ENCODE data around the gene CRYGN. TPM values are rescaled to one million over a fixed set of nuclear protein-coding genes. Genes with fewer than 3 reads are reported as not detected.

Gene CRYGN, protein sequence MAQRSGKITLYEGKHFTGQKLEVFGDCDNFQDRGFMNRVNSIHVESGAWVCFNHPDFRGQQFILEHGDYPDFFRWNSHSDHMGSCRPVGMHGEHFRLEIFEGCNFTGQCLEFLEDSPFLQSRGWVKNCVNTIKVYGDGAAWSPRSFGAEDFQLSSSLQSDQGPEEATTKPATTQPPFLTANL
- total RNA-seq, result 0.56 TPM in 1 of 2 replicates, not detected in the other

DNA sequence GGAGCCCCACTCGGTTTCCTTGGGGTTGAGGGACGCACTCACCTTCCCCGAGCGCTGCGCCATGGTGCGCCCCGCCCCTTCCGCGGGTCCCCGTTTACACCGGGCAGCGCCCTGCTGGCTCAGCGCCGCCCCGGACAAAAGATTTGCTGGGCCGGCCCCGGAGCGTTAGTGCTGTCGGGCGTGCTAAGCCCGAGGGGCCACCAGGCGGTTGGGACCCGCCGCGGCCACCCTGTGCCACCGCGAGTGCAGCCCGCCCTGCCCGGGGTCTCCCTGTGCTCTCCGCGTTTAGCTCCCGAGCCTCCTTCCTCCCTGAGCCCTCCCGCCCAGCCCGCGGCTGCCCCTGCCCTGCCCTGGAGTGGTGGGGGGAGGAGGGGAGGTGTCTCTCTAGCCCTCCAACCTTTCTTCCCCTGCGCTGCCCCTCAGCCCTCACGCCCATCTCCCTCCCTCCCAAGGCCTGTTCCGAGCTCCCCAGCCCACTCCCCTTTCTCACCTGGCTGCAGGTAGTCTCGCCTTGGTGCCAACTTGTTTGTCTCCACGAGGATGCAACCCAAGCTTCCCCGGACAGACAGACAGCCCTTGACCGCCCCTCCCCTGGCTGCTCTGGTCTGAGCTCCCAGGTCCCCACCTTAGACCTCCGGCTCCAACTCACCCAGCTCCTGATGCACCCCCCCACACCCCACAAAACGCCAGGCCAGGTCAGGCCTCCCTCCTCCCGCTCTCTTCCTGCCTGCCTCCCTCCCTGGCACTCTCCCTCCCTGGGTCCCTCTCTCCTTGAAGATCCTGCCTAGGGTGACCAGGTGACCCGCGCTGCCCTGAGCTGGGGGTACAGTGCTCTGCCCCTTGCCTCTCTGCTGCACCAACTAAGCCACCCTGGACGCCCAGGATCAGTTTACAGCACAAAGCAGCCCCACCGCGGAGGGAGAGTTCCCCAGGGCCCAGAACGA lies at the start of gene CRYGN:
Gene CRYGN (minus strand): TSS at position 287 of the 944 bp plus-strand sequence. CDS start 224 bp downstream, at position 63.

DNA sequence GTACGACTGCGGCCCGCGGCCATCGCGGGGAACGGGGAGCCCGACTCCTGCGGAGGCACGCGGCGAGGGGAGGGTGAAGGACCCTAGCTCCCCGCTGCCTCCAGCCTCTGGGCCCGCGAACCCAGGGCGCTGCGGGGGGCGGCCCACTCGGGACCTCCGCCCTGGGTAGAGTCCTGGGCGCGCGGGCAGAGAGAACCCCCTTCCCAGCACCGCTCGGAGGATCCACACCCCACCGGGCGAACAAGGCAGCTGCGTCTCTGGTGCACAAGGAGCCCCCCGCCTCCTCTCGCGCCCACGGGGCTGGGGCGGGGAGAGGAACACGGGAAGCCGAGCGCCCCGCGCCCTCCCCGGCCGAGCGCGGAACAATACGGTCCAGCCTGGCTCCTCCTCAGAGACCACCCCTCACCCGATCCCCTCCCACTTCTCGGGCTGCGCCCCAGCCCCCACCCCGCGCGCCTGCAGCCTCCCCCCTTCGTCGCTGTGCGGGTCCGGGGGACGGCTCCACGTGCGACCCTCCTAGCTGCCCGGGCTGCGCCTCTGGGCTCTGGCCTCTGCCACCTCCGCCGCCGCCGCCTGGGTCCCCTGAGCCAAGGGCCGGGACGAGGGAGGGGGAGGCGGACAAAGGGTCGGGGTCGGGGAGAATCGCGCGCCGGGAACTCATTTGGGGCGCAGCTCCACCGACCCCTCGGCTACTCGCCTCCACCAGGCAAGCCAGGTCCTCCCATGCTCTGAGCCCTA lies 30.1 kb downstream of the CRYGN start, which contains the start of gene WDR86:
Gene WDR86 (minus strand): TSS at position 372 of the 738 bp plus-strand sequence. CDS start 449 bp downstream, outside the sequence.

Other genes with a start within 250 kb of the CRYGN start
- not detected in 2 replicates for gene H2BK1, start 229.7 kb downstream of the CRYGN start, total RNA-seq
- gene ABCF2, start 212.9 kb downstream of the CRYGN start, total RNA-seq, result 64.5 and 101 TPM in 2 replicates
- 69.0 and 92.5 TPM in 2 replicates for gene CHPF2, start 207.7 kb downstream of the CRYGN start, total RNA-seq
- 30.3 and 39.7 TPM in 2 replicates for gene SMARCD3, start 191.4 kb downstream of the CRYGN start, total RNA-seq
- gene NUB1, start 98.3 kb downstream of the CRYGN start, total RNA-seq, result 41.0 and 56.7 TPM in 2 replicates
- gene WDR86, start 30.1 kb downstream of the CRYGN start, total RNA-seq, result 0.56 TPM in 1 of 2 replicates, not detected in the other
- gene RHEB, start 79.8 kb upstream of the CRYGN start, total RNA-seq, result 66.5 and 67.5 TPM in 2 replicates

Measured in regular cardiac myocyte (primary cell).